HG02571 (cell line): ENCODE results near the gene SERINC5.

Source experiments
- ATAC-seq: cut with Tn5 transposase; IDR thresholded peaks from one replicate; pipeline ENCODE4 v1.9.1; 2021; ENCODE audit warnings: mild to moderate bottlenecking, moderate library complexity; ENCODE audit not compliant: unreplicated experiment

SERINC5 gene

DNA sequence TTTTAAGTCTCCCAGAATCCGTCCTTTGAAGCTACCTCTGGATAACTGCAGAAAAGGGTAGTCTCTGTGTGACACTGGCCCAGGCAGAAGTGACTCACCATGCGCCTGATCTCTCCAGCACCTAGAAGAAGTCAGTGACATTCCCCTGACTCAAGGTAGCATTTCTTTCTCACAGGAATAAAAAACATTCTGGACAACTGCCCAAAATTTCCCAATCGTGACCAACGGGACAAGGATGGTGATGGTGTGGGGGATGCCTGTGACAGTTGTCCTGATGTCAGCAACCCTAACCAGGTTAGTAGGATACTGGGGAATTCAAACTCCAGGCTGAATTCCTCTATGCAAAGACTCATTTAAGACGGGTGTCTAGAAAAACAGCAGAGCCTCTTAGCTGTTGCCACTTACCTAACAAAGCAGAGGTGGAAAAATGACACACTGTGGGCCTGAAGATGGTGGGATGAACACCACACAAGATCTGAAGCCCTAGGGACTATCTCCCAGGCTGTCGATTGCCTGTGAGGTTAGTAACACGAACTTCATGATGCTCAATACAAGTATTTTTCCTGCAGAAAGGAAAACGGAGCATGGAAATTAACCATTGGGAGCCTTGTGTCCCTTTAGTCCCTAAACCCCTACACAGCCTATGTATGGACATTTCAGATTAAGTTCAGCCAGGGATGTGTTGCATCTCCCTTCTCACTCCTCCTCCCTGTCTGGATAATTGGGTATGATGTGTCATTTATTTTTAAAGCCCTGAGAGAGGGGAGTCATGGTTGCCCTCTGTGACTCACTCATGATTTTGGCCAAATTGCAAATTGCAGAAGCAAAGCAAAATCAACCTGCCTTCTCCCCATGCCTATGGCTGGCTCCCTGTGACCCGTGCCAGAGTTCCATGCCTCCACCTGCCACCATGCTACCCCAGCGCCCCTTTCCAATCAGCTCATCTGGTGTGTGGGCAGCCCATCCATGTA is 183.5 kb downstream of the SERINC5 start:
- ATAC-seq: no peak

DNA sequence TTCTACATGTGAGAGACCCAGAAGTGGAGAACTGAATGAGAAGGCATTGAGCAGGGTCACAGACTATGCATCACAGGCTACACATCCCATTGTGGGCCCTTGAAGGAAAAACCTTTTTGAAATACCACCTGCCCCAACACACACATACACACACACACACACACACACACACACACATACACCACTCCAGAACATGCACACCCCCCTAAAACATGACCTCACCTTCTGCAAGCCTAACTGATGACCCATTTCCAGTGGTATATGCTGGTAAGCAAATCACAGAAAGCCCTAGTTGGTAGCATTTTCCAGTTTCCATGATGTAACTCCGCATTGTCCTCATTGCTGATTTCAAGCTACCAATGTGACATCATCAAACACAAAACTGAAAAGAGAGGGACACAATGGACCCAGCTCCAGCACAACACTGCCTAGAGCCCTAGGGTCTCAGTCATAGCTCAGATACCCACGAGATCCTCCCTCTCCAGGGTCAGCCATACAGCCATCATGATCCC is 184.3 kb downstream of the SERINC5 start:
- no peak for ATAC-seq

DNA sequence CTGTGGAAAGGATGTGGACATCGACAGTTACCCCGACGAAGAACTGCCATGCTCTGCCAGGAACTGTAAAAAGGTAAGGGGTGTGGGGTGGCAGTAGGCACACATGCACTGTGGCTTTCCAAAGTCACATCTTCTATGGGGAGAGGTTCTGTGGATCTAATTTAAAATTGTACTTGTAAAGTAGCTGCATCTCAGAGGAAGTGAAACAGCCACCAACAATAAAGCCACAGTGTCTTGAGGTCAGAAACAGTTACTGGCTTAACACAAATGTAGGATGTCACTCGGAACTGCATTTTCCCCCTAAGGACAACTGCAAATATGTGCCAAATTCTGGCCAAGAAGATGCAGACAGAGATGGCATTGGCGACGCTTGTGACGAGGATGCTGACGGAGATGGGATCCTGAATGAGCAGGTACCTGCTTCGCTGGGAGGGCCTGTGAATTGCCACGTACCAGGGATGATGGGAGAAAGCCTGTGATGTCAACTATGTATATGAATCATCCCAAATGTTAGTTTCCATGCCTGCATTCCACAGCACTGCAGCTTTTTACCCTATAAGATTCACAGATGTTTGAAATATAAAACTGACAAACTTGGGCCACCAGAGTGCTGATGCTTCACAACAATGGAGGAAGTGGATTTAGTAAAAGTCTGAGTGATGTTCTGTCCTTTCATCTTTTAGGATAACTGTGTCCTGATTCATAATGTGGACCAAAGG is 185.4 kb downstream of the SERINC5 start:
- no peak for ATAC-seq

DNA sequence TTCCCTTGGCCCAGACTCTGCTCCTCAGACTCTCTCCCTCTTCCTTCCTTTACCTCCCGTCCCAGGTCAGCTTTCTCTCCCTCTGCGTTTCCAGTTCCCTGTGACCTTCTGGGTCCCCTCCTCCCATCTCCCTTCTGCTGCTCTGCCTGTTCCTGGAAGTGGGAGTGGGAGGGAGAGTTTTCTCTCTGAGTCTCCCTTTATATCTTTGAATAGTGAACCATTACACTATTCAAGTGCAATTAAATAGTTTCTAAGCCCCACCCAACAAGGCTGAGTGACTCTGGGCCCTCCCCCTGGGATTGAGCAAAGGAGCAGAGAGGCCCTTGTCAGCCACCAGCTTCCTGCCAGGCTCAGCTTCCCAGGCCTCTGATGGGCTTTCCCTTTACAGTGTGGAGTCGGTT is 185.9 kb downstream of the SERINC5 start:
- ATAC-seq: no peak

DNA sequence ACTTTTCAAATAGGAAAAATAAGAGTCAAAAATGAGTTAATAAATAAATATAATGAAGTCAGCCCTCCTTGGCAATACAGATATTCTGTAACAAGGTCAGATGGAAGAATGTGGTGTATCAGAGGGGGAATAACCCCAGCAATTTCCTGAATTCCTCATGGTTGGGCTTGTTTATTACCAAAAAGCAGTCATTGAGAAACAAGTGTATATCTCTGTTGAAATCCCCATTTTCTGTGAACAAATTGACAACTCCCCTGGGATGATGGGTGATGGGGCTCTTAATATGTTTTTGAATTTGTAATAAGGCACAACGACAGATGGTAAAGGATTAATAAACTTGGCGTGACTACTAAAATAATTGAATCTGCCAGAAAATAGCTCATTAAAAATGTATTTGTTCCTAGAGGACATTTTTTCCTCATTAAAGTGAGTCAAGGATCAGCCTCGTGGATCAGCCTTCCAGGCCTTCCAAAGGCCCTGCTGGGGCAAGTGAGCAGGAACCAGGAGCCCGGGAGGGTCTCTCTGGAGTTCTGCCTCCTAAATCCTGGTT is 186.5 kb downstream of the SERINC5 start:
- ATAC-seq: no peak

DNA sequence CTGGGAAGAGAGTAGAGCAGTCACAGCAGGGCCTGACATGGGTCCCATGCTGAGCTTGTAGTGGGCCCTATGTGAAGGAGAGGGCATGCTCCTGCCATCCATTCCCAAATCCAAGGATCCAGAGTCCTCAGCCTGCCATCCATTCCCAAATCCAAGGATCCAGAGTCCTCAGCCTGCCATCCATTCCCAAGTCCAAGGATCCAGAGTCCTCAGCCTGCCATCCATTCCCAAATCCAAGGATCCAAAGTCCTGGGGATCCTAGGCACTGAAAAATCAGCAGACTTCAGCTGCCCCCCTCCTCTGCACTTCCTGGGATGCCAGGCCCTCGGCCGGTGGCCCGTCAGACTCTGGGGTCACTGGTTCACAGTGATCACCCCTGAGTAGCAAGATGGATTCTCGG is 187.1 kb downstream of the SERINC5 start:
- no peak for ATAC-seq

DNA sequence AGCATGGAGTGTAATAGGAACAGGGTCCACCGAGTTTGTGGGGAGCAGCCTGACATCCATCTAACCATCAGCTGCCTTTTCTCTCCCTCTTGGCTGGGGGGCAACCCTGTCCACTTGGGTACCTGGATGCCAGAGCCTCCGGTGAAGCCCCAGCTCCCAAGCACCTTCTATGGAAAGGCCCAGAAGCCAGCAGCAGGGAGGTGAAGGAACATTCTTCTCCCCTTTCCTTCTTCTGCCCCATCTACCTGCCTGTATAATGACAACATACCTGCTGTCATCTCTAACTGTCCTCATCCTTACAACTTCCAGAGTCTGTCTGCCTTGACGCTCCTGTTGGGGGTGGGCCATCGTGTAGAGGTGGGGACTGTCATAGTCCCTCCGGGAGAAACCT is 187.6 kb downstream of the SERINC5 start:
- ATAC-seq: no peak

DNA sequence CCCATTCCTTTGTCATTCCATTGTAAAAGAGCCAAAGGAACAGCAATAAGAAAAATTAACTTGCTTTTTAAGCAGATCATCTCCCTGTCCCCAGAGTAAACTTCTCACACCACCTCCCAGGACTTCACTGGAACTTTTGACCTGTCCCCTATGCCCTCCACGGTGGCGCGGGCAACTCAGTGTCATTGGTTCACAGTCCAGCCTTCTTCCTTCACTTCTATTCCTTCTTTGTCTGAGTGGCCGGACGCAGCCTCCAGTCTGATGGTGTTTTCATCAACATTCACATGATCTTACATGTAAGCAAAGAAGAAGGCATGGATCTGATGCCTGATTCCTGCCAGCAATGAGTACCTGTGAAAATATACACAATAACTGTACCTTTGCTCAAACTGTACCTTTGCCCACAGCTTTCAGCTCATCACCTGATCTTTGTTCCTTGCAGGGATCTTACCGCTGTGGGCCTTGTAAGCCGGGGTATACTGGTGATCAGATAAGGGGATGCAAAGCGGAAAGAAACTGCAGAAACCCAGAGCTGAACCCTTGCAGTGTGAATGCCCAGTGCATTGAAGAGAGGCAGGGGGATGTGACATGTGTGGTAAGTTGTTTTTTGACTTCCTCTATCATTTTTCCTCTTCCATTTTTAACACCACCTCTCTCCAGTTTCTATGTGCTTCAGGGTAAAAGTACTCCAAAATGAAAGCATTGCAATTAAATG is 188.2 kb downstream of the SERINC5 start:
- ATAC-seq: no peak

DNA sequence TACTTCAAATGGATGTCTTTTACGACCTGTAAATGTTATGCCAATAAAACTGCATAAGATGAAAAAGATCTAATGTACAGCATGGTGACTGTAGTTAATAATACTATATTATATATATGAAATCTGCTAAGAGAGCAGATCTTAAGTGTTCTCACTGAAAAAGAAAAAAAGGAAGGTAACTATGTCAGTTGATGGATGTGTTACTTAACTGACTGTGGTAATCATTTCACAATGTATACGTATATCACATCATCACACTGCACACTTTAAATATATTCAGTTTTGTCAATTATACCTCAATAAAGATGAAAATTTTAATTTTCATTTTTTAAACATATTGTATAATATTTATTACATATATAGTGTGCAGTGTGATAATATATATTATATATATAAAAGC is 188.8 kb downstream of the SERINC5 start:
- no peak for ATAC-seq

DNA sequence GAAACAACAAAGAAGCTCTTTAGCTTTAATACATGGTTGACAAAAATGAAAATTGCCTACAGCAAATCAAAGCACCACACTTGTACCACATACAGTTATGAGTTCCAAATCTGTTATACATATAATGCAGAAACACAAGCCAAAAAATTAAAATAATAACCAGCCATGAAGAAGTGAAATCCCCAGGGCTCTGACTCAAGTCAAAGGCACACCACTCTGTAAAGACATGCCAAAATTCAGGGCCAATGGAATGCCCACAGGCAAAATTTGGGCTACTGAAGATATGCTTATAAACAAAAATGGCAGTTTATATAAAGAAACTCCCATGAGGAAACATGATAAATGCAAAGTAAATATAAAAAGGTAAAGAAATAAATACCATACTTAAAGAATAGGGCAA is 191.7 kb downstream of the SERINC5 start:
- no peak for ATAC-seq
